DMS79 (cell line): ENCODE data around the gene HAS3.
"Not testable (repeated sequence)": the region's sequence is repeated elsewhere in the genome, so short reads cannot be mapped to it uniquely, and the experiment has no call there.

Source experiments
- DNase-seq: peaks from one replicate; lab custom pipeline; 2025; lab: John Stamatoyannopoulos, UW

HAS3 gene

DNA sequence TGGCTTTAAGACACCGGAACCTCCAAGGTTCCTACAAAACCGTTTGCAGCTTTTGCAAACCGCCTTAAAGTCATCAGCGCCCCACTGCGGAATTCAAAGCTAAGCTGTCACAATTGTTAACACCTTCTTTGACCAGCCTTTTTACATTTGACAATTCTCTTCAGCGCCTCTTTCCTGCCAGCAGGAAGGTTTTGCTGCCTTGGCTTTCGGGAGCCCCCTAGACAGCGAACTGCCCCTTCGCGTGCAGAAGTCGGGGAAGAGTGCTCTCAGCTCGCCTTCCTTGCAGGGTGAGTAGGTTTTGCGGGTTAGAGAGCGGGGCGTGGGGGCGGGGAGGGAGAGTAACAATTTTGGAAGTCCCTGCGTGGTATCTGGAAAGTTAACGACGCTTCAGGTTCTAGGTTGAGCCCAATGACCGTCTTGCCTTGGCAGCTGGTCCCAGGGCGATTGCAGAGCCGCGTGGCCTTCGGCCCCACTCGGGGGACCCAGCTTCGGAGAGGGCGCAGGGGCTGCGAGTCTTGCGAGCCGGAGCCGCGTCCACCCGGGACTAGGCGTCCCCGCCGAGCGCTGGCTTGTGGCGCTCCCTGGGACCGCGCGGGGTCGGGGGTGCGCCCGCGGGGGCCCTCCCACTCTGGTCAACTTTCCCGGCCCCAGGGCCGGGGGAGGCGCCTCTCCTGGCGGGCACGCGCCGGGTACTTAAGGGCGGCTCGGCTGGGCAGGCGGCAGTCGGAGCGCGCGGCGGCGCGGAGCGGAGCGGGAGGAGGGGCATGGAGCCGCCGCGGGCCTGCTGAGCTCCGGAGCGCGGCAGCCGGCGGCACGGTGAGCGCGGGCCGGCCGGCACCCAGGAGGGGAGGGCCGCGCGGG, at the start of gene HAS3:
Gene HAS3, plus strand, starts transcription at position 153 of the 861 bp plus-strand sequence. CDS start 3,743 bp downstream, outside the sequence.
- no peak for DNase-seq

DNA sequence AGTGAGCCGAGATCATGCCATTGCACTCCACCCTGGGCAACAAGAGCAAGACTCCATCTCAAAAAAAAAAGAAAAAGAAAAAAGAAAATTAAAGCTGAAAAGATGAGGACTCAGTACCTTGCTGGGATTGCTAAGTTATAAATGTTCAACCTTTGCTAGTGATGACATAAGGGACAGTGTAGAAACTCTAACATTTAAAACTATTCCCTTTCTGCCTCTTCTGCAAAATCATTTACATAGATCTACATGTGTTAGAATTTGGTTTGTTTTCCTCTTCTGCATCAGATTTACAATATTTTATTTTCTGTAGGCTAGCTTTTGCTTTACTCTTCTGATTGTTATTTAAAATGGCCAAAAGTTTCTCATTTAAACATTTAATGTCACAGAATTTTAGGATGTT, 49.5 kb upstream of the HAS3 start:
- no peak for DNase-seq

- DNase-seq = no peak
Measured at GRCh38 chr16:69056421-69056820, 49.0 kb upstream of the HAS3 start.

DNA sequence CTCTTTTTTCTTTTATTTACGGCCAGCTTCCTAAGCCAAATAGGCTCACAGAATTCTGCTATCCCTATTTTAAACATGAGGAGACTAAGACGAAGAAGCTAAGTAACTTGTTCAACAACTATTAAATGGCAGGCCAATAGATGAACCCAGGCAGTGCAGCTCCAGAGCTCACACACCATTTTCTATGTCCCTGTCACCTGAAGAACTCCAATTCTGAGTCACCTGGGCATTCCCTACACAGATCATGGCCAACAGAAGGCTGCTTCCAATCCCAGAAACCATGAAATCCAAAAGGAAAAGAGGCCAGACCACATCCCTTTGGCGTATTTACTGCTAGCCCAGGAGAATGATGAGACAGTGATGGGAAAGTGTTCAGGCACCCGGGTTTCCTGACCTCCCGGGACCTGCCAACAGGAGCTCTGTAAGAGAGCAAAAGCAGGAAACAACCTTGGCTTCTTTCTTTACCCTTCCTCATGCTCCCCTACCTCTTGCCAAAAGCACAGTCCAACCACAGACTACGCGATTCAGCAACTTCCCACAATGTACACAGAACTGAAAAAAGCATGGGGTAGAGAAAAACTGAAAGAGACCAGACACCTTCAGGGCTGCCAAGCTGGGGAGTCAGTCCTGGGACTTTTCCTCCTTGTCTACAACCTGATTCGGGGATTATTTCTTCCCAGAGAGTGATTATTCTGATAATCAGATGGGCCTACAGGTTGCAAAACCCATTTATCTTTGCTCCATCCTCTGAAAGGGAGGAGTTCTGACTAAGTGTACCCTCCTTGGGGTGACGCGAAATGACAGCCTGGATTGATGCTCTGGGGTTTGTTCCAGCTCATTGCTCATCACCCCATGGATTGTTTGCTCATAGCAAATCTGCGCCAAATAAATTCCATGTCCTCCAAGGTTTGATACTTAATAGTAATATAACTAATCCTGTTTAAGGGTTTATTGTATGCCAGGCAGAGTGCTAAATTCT, 47.8 kb upstream of the HAS3 start:
- DNase-seq = no peak

DNA sequence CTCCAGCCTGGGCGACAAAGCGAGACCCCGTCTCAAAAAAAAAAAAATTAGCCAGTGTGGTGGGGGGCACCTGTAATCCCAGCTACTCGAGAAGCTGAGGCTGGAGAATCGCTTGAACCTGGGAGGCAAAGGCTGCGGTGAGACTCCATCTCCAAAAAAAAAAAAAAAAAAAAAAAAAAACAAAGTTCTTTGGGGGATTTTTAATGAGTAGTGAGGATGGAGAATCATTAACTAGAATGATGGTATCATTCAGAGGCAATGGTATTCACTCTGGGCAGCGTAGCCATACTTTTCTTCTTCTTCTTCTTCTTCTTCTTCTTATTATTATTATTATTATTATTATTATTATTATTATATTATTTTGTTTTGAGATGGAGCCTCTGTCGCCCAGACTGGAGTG, 42.0 kb upstream of the HAS3 start:
- not testable (repeated sequence) for DNase-seq

DNA sequence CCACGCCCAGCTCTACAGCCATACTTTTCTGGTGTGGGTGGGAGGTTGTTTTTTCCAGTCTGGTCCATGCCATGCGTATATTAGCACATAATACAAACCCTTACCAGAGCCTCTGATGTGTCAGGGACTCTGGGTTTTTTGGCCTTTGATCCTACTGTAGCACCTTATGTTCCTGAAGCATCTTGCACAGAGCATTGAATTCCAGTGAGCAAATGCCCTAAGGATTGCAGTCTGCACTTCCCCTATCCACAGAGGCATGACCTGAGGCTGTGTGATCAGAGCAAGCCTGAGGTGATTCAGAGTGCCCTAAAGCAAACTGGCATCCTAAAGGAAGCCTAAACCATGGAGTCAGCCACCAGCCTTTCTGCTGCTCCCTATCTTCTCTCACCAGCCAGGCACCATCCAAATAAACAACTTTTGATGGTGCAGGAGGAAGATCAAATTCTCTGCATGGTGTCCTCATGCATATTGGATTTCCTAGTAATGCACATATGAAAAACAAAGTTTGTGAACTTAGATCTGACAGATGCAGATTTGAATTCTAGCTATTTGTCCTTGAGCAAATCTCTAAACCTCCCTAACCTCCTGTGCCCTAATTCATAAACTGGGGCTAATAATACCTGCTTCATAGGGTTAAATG, 41.2 kb upstream of the HAS3 start:
- no peak for DNase-seq

DNA sequence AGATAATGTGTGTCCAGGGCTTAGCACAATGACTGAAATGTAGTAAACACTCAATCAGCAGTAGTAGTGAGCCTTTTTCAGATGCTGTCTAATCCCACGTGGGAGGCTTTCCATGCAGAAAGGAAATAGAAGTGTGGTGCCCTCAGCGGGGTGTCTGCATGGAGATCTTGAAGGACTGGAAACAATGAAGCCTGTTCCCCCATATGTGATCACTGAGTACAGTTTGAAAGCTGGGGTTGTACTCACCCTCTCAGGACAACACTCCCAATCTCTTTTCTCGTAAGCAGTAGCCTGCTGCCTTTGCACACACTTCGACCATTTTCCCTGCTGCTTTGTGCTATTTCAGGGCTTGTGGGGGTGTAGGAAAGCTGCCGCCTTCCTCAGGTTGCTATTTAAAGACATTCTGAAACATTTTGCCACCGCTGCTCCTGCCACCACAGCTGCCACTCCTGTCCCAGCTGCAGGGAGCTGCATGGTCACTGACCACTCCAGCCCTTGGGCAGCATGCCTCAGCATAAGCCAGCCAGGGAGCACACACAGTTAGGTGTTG, 40.6 kb upstream of the HAS3 start:
- DNase-seq = no peak

DNA sequence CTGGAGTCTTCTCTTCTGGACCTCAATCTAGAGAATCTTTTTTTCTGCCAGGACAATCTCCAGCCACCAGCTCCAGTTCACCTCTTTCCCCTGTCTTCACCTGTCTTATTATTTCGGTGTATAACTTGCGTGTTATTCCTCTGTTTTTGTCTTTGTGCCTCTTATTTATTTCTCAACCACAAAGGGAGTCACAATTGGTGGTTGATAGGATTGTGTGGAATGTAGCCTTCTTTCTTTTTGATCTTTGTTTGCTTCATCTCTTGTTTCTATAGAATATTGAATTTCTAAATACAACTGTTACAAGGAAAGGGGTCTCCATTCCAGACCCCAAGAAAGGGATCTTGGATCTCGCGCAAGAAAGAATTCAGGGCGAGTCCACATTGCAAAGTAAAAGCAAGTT, 35.9 kb upstream of the HAS3 start:
- DNase-seq = no peak

DNA sequence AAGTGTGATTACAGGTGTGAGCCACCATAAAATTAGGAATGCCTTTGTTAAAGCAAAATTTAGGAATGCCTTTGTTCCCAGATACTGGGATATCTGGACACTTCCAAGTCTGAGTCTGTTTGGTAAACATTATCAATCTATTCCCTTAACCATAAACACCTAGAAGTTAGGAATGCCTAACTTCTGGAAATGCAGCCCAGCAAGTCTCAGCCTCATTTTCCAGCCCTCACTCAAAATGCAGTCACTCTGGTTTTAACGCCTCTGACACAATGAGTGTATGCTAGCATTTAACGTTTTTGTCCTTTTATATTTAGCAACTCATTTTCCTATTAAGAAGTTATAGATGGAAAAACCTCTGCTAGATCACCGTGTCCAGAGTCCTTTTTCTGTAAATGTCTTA, 34.4 kb upstream of the HAS3 start:
- no peak for DNase-seq

DNA sequence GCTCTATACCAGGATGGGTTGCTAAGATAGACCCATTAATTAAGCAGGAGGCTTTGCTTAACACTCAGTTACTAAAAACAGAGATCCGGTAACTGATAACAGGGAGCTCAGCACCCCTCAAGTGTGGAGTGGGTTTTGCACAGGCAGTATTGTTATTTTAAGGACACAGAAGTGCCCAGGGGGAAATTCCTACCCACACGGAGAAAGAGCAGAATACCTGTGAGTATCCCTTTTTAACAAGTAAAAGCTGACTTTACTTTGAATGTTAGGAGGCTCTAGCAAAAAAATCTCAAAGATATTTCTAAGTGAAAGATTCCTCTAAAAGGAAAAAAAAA, 32.8 kb upstream of the HAS3 start:
- no peak for DNase-seq

- DNase-seq = no peak
Measured at GRCh38 chr16:69073181-69073702, 32.2 kb upstream of the HAS3 start.

GRCh38 chr16:69077251-69077650, 28.2 kb upstream of the HAS3 start:
- DNase-seq = no peak

GRCh38 chr16:69078073-69078472, 27.4 kb upstream of the HAS3 start:
- no peak for DNase-seq

DNA sequence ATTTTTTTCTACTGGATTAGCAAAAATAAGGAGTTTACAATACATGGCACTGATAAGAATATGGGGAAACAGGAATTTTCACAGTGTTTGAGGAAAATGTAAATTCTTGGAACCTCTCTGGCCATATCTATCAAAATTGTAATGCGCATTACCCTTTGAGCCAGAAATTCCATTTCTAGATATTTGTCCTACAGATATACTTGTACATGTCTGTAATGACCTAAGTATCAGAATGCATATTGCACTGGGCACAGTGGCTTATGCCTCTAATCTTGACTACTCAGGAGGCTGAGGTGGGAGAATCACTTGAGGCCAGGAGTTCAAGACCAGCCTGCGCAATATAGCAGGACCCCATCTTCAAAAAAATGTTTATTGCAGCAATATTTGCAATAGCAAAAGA, 25.8 kb upstream of the HAS3 start:
- DNase-seq = no peak

DNA sequence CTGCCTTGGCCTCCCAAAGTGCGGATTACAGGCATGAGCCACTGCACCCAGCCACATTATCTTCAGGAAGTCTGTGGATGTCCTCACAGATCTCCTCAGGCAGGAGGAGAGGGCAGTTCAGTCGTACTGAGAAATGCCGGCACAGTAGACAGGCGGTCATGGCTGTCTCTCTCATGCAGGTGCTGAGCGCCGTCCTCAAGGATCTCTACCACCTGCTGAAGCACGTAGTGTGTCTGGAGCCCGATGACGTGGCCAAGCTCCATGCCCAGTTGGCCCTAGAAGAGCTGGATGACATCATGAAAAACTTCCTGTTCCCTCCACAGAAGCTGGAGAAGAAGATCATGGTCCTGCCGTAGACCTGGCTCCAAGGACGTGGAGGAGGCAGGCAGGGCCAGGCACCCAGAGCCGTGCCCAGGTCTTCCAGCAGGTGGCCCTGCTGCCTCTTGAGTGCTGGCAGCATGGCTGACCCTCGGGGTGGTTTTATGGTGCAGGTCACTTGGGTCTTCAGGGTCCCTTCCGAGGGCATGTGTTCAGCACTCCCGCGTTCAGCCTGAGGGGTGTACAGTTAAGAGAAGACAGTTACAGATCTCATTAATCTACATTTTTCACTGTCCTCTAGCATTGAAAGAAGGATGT, 22.0 kb upstream of the HAS3 start:
- no peak for DNase-seq

DNA sequence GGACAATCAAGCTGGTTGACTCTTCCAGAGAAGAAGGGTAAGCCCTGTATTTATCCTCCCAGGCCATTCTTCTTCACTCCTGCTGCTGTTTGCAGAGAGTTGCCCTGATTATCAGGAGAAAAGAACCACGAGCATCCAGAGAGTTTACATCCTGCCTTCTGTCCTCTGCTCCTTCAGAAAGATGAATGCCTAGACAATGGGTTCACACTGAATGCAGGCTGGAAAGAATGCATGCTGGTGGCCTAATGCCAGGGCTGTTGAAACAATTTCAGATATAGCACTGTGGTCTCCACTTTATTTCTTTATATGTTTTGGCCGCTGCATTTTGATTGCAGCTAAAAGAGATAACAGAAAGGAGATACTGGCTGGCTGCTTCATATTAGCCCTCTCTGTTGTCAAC, 21.2 kb upstream of the HAS3 start:
- DNase-seq = no peak

DNA sequence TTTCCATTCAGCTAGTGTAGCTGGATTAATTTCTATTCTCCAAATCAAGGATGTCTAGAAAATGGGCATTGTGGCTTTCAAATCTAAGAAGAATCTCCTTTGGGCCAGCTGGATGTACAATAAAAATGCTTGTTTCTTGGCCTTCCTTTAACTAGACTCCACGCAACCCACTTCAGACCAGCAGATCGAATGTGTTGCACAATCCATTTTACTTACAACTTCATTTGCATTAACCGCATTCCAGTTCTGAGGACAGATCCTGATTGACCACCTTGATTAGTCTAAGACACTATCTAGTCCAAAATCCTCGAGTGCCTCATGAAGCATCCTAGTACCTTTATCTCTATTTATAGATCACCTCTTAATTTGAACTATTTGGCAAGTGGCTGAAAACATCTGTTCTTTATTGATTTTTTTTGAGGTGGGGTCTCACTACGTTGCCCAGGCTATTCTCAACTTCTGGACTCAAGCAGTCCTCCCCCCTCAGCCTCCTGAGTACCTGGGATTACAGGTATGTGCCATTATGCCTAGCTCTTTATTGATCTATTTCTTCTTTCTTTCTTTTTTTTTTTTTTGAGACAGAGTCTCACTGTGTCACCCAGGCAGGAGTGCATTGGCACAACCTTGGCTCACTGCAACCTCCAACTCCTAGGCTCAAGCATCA, 20.3 kb upstream of the HAS3 start:
- no peak for DNase-seq

- no peak for DNase-seq
Measured at GRCh38 chr16:69087161-69087581, 18.3 kb upstream of the HAS3 start.

- DNase-seq = no peak
Measured at GRCh38 chr16:69088684-69089083, 16.8 kb upstream of the HAS3 start.

- DNase-seq = peak; percentile 61
Measured at GRCh38 chr16:69089091-69089910, 16.2 kb upstream of the HAS3 start.
